Breast epithelium (tissue), 3 donors: ENCODE measurements around the gene KATNA1.

Experiments
- POLR2A ChIP-seq: fragments of 450-650 bp; IDR thresholded peaks from one replicate; pipeline ENCODE4 v1.6.1; 2016; ENCODE audit warnings: antibody characterized with exemption, mild to moderate bottlenecking, moderate library complexity
- TF ChIP-seq, protein P1 (sequence below), 3 donors: fragments of 450-650 bp; IDR thresholded peaks; one replicate each; pipeline ENCODE4 v1.5.1; 2016 to 2017; ENCODE audit warnings: antibody characterized with exemption in 3 of 3, mild to moderate bottlenecking in 3 of 3, moderate library complexity in 3 of 3

DNA sequence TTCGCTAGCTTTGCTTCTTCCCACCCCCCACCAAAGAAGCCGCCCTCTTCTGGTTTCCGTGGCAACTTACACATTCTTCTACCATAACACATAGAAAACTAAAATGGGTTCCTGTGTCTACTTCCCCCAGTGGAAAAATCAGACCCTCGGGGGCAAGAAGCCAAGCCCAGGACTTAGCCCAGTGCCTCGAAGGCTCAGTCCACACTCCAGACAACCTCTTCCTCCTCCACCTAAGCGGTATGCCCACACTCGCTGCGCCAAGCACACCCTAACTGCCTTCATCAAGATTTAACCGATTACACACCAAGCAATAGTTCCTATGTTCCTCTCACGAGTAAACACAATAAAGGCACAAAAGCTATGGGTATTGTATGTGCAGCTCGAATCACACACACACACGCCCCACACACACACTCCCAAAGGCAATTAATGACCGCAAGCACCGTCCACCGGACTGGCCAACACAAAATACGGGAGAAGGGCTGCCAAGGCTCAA is 103.2 kb downstream of the KATNA1 start:
- TF ChIP-seq, protein P1, sequence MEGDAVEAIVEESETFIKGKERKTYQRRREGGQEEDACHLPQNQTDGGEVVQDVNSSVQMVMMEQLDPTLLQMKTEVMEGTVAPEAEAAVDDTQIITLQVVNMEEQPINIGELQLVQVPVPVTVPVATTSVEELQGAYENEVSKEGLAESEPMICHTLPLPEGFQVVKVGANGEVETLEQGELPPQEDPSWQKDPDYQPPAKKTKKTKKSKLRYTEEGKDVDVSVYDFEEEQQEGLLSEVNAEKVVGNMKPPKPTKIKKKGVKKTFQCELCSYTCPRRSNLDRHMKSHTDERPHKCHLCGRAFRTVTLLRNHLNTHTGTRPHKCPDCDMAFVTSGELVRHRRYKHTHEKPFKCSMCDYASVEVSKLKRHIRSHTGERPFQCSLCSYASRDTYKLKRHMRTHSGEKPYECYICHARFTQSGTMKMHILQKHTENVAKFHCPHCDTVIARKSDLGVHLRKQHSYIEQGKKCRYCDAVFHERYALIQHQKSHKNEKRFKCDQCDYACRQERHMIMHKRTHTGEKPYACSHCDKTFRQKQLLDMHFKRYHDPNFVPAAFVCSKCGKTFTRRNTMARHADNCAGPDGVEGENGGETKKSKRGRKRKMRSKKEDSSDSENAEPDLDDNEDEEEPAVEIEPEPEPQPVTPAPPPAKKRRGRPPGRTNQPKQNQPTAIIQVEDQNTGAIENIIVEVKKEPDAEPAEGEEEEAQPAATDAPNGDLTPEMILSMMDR (IDR thresholded peaks at IDR 0.05): no peak
- TF ChIP-seq POLR2A: no peak
